ENCODE results near the gene RNF112.

DNA sequence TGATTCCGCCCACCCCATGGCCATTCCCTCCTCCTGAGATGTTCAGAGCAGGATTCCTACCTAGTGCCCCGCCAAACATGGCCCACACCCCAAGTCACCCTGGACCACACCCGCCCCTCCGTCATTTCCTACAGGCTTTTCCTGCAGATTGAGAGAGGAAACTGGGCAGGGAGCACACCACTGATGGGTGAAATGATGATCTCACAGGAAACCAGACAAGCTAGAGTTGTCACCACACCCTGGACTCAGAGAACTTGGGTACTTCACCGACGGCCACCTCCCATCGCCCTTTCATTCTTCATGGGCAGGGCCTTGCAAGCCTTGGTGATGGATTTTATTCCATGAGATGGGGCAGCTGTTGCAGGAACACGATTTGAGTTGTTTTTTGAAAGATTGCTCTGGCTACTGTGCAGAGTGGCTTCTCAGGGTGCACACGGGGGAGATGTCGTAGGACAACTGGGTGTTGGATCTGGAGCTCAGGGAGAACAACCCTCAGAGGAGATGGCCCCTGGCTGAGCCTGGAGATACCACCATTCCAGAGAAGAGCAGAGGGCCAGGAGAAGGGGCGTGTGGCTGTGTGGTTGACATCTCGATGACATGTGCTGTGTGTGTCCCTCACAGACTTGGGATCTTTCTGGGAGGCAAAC, 41.1 kb upstream of the RNF112 start:
- no peak for TF ChIP-seq CTCF (conservative IDR thresholded peaks at IDR 0.05; ENCODE audit: low read length)
- TF ChIP-seq EZH2phosphoT487 (IDR thresholded peaks at IDR 0.05; ENCODE audit: borderline replicate concordance, low read depth, low read length), result no peak

Measured in OCI-LY7 (cell line).